ENCODE measurements around the gene ITPKC. TPM values are rescaled to one million over a fixed set of nuclear protein-coding genes. Genes with fewer than 3 reads are reported as not detected.

The ITPKC gene
- total and polyA plus RNA-seq, 2 experiments from 2014 or later = 5.3 to 12.6 TPM

GRCh38 chr19:40721140-40721486 lies 4.2 kb downstream of the ITPKC start:
- Histone ChIP-seq H3K27me3 (ENCODE audit: insufficient read depth) (no peaks in the 10 kb centered on the region), H4K20me1 (replicated peaks; ENCODE audit: insufficient read depth) (peaks cover 10% of the 10 kb centered on the region), H3K79me2 (replicated peaks; ENCODE audit: insufficient read depth) (peaks cover 38% of the 10 kb centered on the region), H3K4me2 (no peak overlapping the region), H2AFZ (no peak overlapping the region), H3F3A (replicated peaks; ENCODE audit: low read depth) (peaks cover 12% of the 10 kb centered on the region; the same call in 1 of the 2 replicates), H3K36me3 (ENCODE audit: insufficient read depth) (no peaks in the 10 kb centered on the region), H3K9me2 (ENCODE audit: insufficient read depth) (no peaks in the 10 kb centered on the region), H3K4me3 (no peak overlapping the region), H3K27ac (ENCODE audit: low read depth) (no peak overlapping the region), H3K4me1 (ENCODE audit: insufficient read depth) (peaks cover 19% of the 10 kb centered on the region)
- no peak overlapping the region for H3K27ac Mint-ChIP-seq
- no peaks in the 10 kb centered on the region for H3K9me3 Mint-ChIP-seq
- DNase-seq (ENCODE audit: low spot score) (no peak), ATAC-seq (no peak)
- no peak for TF ChIP-seq CTCF (conservative IDR thresholded peaks at IDR 0.05; ENCODE audit: low read depth in 2 of 2)
- no peak for TF ChIP-seq ZNF114 (CRISPR knock-in tag; IDR thresholded peaks at IDR 0.05)
- TF ChIP-seq EZH2phosphoT487 (IDR thresholded peaks at IDR 0.05; ENCODE audit: unreplicated experiment) = no peak
- no peak for TF ChIP-seq JUNB (IDR thresholded peaks at IDR 0.05; ENCODE audit: unreplicated experiment)
- no peak for TF ChIP-seq STAT1 (IDR thresholded peaks at IDR 0.05; ENCODE audit: unreplicated experiment)
- no peak for TF ChIP-seq POLR2AphosphoS5 (IDR thresholded peaks at IDR 0.05; ENCODE audit: low read depth)
- no peak for TF ChIP-seq ZNF462 (CRISPR knock-in tag; IDR thresholded peaks at IDR 0.05)
- no peak for TF ChIP-seq REST (IDR thresholded peaks at IDR 0.05; ENCODE audit: unreplicated experiment)
- TF ChIP-seq NANOG (IDR thresholded peaks at IDR 0.05; ENCODE audit: borderline replicate concordance) = no peak
- H3K4me1 Mint-ChIP-seq = peaks cover 11% of the 10 kb centered on the region
- H3K36me3 Mint-ChIP-seq (ENCODE audit: low read depth) = peaks cover 26% of the 10 kb centered on the region
- no peak overlapping the region for H3K4me3 Mint-ChIP-seq
- H3K27me3 Mint-ChIP-seq (ENCODE audit: insufficient read depth, low read depth, poor library complexity) = peaks cover 6% of the 10 kb centered on the region

Data from GM23338 (cell line).